D341Med (cell line): ENCODE data around the gene KLK4.

Experiments
- DNase-seq: peaks from one replicate; pipeline ENCODE4 v3.0.0; 2012; ENCODE audit warnings: low spot score

KLK4 gene, protein sequence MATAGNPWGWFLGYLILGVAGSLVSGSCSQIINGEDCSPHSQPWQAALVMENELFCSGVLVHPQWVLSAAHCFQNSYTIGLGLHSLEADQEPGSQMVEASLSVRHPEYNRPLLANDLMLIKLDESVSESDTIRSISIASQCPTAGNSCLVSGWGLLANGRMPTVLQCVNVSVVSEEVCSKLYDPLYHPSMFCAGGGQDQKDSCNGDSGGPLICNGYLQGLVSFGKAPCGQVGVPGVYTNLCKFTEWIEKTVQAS

DNA sequence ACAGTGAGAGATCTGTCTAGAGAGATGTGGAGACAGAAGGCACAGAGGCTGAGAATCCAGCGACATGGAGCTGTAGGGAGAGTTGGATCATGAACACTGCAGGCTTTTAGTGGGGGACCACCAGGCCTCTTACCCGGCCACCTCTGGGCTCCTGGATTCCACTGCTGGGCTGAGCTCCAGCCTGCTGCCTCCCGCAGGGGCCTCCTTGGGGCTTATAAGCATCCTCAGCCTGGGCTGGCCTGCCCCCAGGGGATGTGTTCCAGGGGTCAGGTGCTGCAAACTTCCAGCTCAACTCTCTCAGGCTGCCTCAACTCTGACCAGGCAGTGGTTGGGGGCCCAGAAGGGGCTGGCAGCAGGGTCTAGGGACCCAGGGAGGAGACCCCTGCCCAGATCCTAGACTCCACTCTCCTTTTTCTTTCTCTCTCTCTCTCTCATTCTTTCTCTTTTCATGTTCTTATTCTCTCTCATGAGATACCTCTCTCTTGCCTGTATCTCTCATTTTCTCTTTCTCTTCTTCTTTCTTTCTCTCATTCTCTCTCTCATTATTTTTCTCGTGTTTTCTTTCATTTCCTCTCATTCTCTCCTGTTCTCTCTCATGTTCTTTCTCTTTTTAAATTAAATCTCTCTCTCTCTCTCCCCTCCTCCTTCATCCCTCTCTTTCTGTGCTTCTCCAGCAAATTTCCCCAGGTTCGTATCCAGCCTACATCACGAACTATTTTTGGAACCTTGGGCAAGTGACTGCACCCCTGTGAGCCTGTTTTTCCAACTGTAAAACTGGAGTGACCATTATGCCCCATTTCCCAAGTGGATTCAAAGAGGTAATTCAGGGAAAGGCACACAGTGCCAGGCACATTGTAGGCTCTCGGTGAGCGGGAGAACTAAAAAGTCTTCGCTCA is at the start of gene KLK4:
Gene KLK4 (minus strand): TSS at position 190 of the 896 bp plus-strand sequence. CDS start 657 bp downstream, outside the sequence.
- DNase-seq: no peak

DNA sequence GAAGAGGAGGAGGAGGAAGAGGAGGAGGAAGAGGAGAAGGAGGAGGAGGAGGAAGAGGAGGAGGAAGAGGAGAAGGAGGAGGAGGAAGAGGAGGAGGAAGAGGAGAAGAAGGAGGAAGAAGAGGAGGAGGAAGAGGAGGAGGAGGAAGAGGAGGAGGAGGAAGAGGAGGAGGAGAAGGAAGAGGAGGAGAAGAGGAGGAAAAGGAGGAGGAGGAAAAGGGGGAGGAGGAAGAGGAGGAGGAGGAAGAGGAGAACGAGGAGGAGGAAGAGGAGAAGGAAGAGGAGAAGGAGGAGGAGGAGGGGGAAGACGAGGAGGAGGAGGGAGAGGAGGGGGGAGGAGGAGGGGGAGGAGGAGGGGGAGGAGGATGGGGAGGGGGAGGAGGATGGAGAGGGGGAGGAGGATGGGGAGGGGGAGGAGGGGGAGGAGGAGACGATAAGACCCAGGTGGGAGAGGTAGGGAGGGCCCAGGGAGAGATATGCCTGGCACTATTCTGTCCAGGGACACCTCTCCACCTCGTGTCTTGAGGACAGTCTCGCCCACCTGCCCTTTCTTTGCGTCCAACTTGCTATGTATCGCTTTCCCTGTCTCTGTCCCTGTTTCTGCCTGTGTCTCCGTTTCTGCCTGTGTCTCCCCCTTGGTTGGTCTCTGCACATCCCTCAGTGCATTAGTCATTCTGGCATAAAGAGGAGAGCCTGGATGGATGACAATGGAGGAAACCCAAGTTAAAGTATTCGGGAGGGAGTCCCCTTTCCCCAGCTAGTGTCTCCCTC is 48.7 kb upstream of the KLK4 start:
- DNase-seq: no peak

DNA sequence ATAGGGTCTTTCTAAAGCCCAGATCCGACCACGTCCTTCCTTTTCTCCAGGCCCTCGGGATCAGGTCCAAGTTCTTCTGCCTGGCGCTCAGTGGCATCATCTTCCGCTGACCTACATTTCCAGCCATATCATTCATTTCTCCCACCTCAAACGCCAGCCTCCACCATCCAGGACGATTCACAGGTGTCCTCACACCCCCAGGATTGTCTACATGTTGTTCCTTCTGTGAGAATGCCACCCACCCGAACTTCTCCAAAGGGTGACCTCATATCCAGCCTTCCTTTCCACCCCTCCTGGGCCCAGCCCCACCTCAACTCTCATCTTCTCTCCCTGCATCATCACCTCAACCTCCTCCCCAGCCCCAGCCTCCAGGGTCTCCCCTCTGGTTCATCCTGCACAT is 46.4 kb upstream of the KLK4 start:
- no peak for DNase-seq

DNA sequence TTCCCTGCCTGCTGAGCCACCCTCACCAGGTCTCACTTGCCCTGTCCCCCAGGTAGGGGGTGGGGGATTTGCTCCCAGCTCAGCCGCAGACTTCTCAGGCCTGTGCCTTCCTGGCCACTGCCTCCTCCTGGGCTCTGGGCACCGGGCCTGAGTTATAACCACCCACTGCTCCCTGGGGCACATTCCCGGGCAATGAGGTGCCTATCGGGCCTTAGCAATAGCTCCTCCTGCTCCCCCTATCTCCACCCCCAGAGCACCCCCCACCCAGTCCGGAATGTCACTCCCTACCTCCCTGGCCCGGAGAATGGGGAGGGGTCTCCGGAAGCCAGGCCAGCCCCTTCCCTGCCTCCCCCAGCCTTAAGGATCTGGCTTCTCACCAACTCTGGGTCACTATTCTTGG is 41.7 kb upstream of the KLK4 start, which contains the start of gene KLK5:
Gene KLK5 (minus strand): TSS at position 129 of the 400 bp plus-strand sequence. CDS start 381 bp downstream, outside the sequence.
- no peak for DNase-seq

DNA sequence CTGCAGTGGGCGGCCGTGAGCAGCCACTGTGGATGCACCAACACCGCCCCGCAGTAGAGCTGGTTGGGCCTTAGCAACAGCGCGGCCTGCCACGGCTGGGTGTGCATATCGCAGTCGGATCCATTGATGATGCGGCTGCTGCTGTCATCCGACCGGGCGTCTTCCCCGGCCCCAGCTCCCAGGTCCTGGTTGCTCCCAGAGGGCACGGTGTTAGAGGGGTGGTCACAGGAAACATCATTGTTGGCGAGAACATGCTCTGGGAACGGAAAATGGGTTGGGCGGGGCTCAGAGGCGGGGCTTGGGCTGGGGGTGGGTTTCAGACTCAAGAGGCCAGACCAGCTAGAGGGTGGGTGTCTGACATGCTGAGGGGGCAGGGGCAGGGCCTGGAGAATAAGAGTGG is 38.7 kb upstream of the KLK4 start:
- DNase-seq: no peak

DNA sequence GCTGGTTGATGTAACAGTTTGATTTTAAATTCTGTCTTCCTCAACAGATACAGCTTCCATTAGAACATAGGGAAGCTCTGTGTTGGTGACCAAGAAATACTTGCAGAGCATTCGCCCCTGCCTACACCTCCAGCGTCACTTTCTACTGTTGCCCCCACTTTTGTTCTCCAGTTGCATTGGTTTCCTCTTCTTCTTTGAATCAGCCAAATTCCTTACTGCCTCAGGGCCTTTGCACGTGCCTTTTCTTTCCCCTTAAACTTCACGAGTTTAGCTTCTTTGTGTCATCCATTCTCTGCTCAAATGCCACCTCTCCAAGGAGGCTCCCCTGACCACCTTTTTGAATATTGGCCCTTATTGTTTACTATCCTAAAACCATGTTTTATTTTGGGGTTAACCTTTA is 35.9 kb upstream of the KLK4 start:
- DNase-seq: no peak

DNA sequence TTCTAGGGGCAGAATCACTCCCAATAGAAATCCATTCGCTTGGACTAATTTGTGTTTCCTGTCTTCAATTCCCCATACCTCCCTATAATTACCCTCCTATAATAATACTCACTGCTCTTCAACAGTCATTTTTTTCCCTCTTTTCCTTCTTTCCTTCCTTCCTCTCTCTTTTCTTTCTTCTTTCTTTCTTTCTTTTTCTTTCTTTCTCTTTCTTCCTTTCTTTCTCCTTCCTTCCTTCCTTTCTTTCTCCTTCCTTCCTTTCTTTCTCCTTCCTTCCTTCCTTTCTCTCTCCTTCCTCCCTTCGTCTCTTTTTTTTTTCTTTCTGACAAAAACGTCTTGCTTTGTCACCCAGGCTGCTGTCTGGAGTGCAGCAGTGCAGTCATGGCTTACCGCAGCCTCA is 33.6 kb upstream of the KLK4 start:
- no peak for DNase-seq

DNA sequence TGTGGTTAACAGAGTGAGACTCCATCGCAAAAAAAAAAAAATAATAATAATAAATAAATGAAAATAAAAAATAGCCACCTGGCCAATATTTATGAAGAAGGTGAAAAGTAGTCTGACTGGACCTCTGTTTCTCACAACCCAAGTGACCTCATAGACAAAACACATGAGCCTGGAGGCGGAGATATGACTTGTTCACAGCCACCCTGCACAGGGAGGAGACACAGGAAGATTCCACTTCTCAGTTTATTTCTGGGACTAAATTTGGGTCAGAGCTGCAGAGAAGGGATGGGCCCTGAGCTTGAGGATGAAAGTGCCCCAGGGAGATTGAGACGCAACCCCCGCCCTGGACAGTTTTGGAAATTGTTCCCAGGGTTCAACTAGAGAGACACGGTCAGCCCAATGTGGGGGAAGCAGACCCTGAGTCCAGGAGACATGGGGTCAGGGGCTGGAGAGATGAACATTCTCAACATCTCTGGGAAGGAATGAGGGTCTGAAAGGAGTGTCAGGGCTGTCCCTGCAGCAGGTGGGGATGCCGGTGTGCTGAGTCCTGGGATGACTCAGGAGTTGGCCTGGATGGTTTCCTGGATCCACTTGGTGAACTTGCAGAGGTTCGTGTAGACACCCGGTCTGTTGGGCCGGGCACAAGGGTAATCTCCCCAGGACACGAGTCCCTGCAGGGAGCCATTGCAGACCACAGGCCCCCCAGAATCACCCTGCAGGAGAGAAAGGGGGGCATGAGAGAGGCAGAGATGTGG is 32.1 kb upstream of the KLK4 start:
- no peak for DNase-seq

DNA sequence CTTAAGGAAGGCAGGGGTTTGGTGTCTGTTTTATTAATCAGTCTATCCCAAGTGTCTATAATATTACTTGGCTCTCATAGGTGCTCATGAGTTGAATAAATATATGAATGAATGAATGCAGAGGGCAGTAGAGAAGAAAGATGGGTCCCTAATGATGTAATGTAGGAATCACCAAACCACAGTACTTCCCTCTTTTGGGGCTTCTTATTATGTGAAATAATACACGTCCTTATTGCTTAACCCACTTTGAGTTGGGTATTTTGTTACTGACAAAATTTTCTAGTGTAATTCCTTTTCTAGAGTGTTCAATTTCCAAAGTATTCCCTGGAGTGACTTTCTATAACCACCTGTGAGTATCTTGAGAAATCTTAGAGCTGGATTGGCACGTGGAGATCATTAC is 28.4 kb upstream of the KLK4 start:
- DNase-seq: no peak

DNA sequence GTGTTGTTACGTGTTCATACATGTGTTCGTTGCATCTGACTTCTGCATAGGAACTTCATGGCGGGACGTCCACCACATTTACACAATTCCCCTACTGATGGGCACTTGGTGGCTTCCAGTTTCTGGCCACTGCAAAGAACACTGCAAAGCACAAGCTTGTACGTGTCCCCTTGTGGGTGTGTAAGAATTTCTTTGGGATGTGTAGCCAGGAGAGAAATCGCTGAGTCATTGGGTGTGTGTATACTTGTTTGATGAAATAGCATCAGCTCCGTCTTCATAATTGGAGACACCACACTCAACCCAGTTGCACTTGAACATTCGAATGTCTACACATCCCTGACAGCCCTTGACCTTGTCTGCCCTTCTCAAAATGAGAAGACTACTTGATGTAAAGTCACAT is 22.4 kb upstream of the KLK4 start:
- no peak for DNase-seq

DNA sequence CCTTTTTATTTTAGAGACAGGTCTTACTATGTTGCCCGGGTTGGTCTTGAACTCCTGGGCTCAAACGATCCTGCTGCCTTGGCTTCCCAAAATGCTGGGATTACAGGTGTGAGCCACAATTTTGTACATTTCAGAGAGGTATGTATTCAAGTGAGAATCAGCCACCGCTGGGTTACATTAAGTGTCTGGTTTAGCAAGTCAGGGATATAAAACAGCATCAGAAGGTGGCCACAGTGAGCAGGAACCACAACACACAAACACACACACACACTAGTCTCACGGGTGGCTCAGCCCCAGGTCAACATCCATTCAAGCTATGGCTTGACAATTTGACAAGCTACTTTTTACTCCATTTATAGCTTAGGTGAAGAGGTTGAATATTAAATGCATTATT is 21.5 kb upstream of the KLK4 start:
- no peak for DNase-seq

DNA sequence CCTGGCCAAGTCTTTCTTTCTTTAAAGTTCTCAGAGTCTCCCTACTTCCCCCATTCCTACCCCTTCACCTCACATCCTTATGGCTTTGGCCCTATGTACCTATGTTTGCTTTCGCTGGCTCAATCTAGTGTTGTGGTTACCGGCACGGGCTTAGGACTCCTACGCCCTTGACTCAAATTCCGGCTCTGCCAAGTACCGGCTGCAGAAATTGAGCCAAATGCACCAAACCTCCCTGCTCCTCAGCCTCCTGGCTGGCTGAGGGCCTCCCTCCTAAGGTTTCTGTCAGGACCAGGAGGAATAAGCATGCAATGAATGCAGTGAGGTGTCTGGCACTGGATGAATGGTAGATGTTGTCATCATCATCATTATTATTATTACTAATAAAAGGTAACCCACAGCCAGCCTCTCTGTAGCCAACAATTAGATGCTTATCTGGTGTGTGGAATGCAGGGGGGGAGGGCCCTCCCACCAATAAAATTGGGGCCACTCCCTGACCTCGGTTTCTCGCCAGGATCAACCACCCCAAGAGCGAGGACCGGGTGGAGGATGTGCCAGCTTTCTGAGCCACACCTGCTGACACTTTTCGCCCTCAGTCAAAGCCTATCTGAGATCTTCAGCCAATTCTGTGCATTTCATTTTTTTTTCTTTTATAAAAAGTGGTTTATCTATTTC is 21.0 kb upstream of the KLK4 start:
- DNase-seq: no peak

DNA sequence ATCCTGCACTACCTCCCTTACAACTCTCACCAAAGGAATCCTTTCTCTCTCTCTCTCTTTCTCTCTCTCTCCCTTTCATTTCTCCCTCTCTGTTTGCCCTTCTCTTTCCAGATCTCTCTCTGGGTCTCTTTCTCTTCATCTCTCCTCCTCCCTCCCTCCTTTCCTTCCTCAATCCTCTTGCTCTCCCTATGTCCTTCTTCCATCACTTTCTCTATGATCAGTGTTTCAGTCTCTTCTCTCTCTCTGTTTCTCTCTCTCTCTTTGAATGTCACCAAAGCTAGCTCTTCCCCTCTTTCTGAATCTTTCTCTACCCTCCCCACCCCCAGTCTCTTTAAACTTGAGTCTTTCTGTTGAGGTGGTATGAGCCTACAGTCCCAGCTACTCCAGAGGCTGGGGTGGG is 19.8 kb upstream of the KLK4 start:
- DNase-seq: no peak

DNA sequence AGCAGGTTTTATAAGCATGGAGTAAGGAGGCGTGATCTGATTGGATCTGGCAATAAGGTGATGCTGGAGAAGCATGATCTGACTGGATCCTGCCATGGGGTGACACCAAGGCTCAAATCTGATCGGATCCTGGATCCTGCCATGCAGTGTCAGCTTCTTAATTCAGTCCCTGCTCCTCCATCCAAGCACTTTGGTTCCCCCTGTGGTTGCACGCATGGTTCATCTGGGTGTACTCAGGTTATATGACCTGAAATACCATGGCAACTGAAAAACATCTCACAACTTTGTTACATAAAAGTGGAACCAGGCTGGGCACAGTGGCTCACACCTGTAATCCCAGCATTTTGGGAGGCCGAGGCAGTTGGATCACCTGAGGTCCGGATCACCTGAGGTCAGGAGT is 17.6 kb upstream of the KLK4 start:
- no peak for DNase-seq

DNA sequence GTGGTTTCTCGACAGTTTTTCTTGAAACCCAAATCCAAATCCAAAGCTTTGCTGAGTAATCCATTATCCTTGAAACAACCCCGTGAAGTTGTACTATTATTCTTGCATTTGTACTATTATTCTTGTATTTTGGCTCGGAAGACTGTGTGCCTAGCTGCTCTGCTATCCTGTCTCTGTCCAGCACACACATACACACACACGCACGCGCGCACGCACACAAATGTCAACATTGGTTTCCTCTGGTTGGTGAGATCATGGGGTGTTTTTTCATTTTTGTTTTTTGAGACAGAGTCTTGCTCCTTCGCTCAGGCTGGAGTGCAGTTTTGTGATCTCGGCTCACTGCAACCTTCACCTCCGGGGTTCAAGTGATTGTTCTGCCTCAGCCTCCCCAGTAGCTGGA is 14.9 kb upstream of the KLK4 start:
- no peak for DNase-seq

DNA sequence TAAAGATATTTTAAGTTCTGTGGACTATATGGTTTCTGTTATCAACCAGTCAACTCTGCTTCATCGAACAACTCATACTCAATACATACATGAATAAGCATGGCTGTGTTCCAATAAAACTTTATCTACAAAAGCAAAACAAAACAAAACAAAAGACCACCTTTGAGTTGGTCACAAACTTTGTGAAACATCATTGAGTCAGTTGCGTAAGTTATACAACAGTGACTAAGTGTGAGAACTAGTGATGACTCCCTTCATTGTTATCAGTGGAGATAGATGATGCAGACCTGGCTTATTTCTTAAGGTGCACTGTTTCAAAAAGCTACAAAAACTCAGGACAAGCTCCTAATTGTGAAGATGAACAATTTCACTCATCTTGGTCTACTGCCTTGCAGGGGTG is 14.5 kb upstream of the KLK4 start:
- DNase-seq: no peak

DNA sequence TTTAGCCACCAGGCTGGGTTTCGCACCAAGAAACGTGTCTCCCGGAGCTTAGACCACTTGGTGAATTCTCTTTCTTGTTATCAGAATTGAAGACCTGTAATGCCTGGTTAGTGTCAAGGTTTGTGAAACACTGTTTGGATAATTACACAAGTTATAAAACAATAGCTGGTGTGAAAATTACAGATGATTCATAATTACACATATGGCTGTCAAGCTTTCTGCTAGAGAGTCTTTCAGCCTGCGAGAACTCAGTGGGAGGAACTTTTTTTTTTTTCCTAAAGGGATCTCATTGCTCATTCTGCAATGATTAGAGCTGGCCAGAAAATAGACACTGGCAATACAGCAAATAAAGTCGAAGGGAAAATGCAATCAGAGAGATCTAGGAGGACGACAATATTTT is 13.4 kb upstream of the KLK4 start:
- DNase-seq: no peak

DNA sequence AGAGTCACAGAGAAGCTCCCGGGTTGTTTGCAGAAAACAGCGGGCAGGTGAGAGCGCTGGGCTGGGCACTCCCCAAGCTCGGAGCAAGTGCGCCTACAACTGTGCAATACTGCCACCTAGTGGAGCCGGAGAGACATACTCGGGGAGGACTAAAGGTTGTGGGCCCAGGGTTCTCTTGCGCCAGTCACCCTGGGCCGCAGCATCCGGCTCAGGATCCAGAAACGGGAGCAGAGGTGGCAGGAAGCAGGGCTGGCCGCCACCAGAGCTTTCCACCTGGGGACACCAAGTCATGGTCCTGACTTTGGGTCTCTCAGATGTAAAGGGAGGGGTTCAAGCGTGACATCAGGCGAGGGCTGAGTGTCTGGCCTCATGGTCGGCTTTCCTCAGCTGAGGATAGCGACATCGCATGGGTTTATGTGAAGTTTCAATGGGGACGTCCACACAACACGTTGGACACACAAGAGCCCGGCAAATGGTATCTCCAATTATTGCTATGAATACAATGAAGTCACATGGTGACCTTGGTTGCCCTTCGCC is 11.2 kb upstream of the KLK4 start:
- peak; percentile 89 for DNase-seq

DNA sequence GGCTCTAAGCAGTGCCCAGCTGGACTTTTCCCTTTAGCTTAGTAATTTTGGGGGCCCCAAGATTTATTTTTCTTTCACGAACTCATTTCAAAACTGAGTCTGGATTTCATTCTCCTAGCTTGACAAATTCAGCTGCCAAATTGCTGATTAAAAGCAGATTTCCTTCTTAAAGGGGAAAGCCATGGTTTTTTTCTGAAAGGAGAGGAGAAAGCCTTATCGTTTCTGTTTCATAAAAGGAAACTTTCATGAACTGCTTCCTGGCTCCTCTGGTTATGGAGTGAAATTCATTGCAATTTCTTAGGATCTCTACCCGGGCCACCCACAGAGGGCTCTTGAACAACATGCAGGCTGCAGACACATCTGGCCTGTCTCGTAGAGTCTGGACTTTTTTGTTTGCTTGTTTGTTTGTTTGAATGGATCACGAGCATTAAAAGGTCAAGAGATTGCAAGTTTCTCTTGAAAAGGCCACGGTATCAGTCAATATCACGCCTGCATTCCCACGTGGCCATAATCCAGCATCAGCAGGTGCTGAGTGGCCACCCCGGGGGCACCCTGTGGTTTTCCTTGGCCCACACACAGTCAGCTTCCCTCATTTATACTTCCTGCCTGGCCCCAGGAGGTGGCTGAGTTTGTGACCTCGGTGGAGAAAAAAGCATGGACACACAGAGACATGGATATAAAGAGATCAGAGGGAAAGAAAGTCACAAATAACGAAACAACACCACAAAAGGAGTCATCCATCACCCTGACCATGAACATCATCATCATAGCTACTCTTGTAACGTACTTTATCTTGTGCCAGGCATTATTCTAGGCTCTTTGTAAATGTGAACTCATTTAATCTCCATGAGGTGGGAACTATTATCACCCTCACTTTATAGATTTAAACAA is 10.5 kb upstream of the KLK4 start:
- no peak for DNase-seq

DNA sequence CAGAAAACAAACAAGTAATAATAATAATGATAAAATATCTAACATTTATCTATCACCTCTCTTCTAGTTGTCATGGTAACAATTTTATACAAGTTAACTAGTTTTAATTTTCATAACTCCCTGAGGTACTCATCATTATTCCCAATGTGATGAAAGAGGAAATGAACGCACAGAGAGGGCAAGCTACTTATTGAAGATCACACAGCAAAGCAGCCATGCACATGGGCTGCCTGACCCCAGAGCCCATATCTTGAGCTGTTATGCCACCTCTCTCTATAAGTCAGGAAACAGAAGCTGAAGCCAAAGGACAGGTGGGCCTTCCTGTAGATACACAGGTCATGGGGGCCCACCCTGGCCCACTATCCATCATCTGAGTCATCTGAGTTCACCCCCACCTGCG is 4.9 kb upstream of the KLK4 start:
- no peak for DNase-seq
